ACC112 (cell line): ENCODE measurements around the gene RAB3GAP1.

ENCODE experiments used
- H2AFZ ChIP-seq: fragments of 200-600 bp; sonication (generic); one replicate; pipeline ENCODE4 v1.6.0; 2017; ENCODE audit warnings: antibody characterized with exemption, low read length; ENCODE audit not compliant: unreplicated experiment
- H3K27ac ChIP-seq: fragments of 200-600 bp; sonication (generic); 2 replicates; pipeline ENCODE4 v1.5.1; 2014; ENCODE audit warnings: low read depth, mild to moderate bottlenecking, antibody characterized with exemption, low read length, moderate library complexity
- H3K27me3 ChIP-seq: fragments of 200-600 bp; sonication (generic); 2 replicates; pipeline ENCODE4 v1.6.1; 2014; ENCODE audit warnings: mild to moderate bottlenecking, antibody characterized with exemption, low read length, moderate library complexity, mixed read lengths; ENCODE audit not compliant: insufficient read depth
- H3K36me3 ChIP-seq: fragments of 200-600 bp; sonication (generic); 2 replicates; pipeline ENCODE4 v1.6.1; 2016; ENCODE audit warnings: mild to moderate bottlenecking, antibody characterized with exemption, low read length, moderate library complexity, mixed read lengths; ENCODE audit not compliant: insufficient read depth
- H3K4me1 ChIP-seq: fragments of 200-600 bp; sonication (generic); one replicate; pipeline ENCODE4 v1.6.1; 2016; ENCODE audit warnings: low read length, mixed read lengths; ENCODE audit not compliant: insufficient read depth, unreplicated experiment, control insufficient read depth
- H3K4me3 ChIP-seq: fragments of 200-600 bp; sonication (generic); 2 replicates; pipeline ENCODE4 v1.5.1; 2014; ENCODE audit warnings: mild to moderate bottlenecking, low read depth, low read length
- H3K79me2 ChIP-seq: fragments of 200-600 bp; sonication (generic); one replicate; pipeline ENCODE4 v1.6.0; 2016; ENCODE audit warnings: low read length; ENCODE audit not compliant: control insufficient read depth, unreplicated experiment, insufficient read depth

Gene RAB3GAP1

DNA sequence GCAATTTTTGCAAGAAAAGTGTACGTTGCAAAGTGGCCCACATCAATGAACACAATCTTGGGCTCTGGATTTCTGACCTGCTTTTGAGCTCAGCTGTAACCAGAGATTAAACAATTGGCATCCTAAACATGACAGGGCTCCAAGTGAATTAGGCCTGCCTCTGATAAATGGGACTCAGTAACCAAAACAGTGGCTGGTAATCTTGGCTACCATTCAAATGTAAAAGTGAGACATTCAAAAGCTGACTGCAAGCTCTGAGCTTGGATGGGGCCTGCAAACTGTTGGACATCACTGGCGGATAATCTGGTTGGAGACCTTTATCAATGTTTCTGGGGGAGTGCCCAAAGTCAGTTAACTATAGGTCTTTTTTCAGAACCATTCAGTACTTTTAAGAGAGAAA is 160.7 kb downstream of the RAB3GAP1 start:
- H3K4me1 ChIP-seq = no peaks in the 10 kb centered on the region
- no peaks in the 10 kb centered on the region for H3K27me3 ChIP-seq
- no peak overlapping the region for H2AFZ ChIP-seq
- H3K27ac ChIP-seq = no peak overlapping the region
- H3K4me3 ChIP-seq = no peak overlapping the region
- H3K79me2 ChIP-seq = no peaks in the 10 kb centered on the region
- H3K36me3 ChIP-seq = no peaks in the 10 kb centered on the region

DNA sequence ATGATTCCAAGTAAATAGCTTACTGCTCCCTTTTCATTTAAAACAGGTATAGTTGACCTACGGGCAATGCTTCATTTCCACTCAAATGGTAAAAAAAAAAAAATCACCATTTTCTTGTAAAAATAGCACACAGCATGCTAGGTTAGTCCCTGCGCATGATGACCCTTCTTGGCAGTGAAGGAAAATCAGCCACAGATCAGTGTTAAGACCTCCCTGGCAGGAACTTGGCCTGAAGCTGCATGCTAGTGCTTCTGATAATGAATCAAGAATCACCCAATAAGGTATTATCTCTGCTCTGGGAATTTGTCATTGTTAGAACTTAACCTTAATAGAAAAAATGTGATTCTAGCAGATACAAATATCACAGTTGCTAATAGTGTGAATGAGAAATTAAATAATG is 166.3 kb downstream of the RAB3GAP1 start:
- no peak overlapping the region for H3K4me3 ChIP-seq
- no peak overlapping the region for H3K27ac ChIP-seq
- H2AFZ ChIP-seq = no peak overlapping the region
- H3K4me1 ChIP-seq = no peaks in the 10 kb centered on the region
- H3K79me2 ChIP-seq = no peaks in the 10 kb centered on the region
- no peaks in the 10 kb centered on the region for H3K27me3 ChIP-seq
- no peaks in the 10 kb centered on the region for H3K36me3 ChIP-seq

DNA sequence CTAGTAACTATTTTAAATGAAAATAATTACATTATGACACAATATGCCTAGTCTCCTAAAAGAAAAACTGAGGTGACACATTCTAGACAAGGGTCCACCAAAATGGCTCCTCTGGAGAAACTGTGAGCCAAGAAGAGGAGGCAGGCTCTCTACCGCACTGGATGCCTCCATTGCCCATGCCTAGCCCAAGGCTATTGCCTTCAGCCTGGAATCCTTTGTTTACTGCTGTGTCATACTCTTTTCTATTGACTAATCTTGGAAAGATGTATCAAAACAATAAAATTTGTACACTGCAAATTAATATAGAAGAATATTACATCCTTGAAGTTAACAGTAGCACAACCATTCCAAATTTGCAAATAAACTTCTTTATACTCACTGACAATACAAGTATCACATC is 167.1 kb downstream of the RAB3GAP1 start:
- Histone ChIP-seq H3K4me1 (no peaks in the 10 kb centered on the region), H3K27me3 (no peaks in the 10 kb centered on the region), H3K27ac (no peak overlapping the region)

More for the DNA sequence above, 167.1 kb downstream of the RAB3GAP1 start:
- H3K36me3 ChIP-seq = no peaks in the 10 kb centered on the region
- no peak overlapping the region for H3K4me3 ChIP-seq
- H3K79me2 ChIP-seq = no peaks in the 10 kb centered on the region
- no peak overlapping the region for H2AFZ ChIP-seq
